ENCODE measurements around the gene UCKL1. TPM values are rescaled to one million over a fixed set of nuclear protein-coding genes. Genes with fewer than 3 reads are reported as not detected.
"Not testable (repeated sequence)": the region's sequence is repeated elsewhere in the genome, so short reads cannot be mapped to it uniquely, and the experiment has no call there.

Gene UCKL1
- polyA plus RNA-seq (2012; ENCODE audit: insufficient read depth, insufficient read length): 60.8 TPM

DNA sequence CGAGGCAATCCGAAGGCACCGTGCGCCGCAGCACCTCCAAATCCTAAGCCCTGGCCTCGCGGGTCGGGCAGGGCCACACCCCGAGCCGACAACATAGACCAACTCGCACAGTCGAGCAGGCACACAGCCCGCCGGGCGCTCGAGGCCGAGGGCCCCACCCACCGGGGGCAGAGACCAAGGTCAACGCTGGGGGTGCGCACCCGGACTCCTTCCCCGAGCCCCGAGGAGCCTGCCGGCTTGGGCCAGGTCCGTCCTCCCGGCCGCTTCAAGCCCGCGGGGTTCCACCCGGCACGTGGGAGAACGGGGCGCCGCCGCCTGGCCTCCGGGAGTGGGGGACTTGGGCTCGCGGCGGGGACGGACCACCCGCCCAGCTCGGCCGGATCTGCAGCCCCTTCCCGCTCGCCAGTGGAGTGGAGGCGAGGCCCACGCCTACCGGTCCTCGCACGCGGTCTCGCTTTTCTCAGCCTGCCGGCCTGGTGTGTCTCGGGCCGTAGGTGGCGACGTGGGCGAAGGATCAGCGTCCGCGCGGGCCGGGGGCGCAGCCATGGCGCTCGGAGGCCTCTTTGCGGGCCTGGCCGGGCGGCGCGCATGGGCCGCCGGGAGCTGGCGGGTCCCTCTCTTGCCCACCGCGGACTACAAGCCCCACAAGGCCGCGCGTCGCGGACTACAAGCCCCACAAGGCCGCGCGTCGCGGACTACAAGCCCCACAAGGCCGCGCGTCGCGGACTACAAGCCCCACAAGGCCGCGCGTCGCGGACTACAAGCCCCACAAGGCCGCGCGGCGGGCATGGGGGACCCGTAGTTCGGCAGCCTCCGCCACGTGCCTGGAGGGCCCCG, at the start of gene UCKL1:
UCKL1 (minus strand) TSS at position 590 of the 837 bp plus-strand sequence; CDS start at position 546, 44 bp downstream.
- peak; percentile 87 for DNase-seq (ENCODE audit: low read depth, low spot score)
- H3K4me3 ChIP-seq (ENCODE audit: low read length): peak within 1 kb of the TSS; percentile 78

- DNase-seq (ENCODE audit: low read depth, low spot score): no peak
Measured at GRCh38 chr20:64005394-64005793, 49.2 kb upstream of the UCKL1 start.

DNA sequence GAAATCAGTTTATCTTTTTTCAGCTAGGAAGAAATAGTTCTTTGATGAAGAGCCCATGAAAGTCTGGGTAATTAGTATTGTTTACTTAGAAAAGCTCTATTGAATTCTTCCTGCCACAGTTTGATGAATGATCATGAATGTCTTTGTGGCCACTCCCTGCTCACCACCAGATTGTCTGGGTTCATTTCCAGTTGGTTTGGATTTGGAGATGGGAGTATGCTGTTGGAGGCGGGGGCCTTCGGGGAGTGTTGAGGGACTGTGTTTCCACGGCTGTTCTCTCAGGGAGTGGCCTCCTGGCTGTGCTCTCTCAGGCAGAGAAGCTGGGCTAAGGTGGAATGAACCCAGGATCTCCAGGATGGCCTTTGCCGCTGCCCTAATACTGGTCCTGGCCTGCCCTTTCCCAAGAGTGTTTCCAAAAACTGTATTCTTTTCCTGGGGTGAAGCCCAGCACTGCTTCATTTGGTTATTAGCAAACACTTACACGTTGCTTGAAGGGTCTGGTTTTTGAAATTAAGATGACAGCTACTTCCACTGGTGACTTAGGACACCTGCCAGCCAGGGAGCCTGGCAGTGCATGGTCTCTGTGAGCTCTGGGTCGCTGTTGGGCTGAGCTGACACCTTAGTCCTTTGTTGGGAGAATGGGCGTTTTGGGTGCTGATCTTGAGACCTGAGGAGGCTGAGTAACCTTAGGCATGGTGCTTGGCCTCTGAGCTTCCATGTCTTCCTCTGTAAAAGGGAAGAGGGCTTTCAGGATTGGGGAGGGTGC, 47.9 kb upstream of the UCKL1 start:
- no peak overlapping the region for H3K4me3 ChIP-seq (ENCODE audit: low read length)
- no peak for DNase-seq (ENCODE audit: low read depth, low spot score)

More at GRCh38 chr20:64005394-64005793, 49.2 kb upstream of the UCKL1 start:
- no peak overlapping the region for H3K4me3 ChIP-seq (ENCODE audit: low read length)

- no peak overlapping the region for H3K4me3 ChIP-seq (ENCODE audit: low read length)
- no peak for DNase-seq (ENCODE audit: low read depth, low spot score)
Measured at GRCh38 chr20:64001607-64002011, 45.4 kb upstream of the UCKL1 start.

GRCh38 chr20:64000906-64001305, 44.7 kb upstream of the UCKL1 start:
- no peak overlapping the region for H3K4me3 ChIP-seq (ENCODE audit: low read length)
- DNase-seq (ENCODE audit: low read depth, low spot score): no peak

GRCh38 chr20:63982937-63983336, 26.7 kb upstream of the UCKL1 start:
- no peak for DNase-seq (ENCODE audit: low read depth, low spot score)
- H3K4me3 ChIP-seq (ENCODE audit: low read length): no peak overlapping the region

GRCh38 chr20:63980806-63981728, 24.9 kb upstream of the UCKL1 start, which contains the start of gene PRPF6:
Gene PRPF6, plus strand, starts transcription at chr20:63981132. Its CDS starts 114 bp downstream, at chr20:63981246.
- peak; percentile 94 for DNase-seq (ENCODE audit: low read depth, low spot score)
- peak within 1 kb of the TSS; percentile 96 for H3K4me3 ChIP-seq (ENCODE audit: low read length)

GRCh38 chr20:63980317-63980805, 24.1 kb upstream of the UCKL1 start:
- peak overlapping the region; percentile 96 for H3K4me3 ChIP-seq (ENCODE audit: low read length)
- DNase-seq (ENCODE audit: low read depth, low spot score): no peak

DNA sequence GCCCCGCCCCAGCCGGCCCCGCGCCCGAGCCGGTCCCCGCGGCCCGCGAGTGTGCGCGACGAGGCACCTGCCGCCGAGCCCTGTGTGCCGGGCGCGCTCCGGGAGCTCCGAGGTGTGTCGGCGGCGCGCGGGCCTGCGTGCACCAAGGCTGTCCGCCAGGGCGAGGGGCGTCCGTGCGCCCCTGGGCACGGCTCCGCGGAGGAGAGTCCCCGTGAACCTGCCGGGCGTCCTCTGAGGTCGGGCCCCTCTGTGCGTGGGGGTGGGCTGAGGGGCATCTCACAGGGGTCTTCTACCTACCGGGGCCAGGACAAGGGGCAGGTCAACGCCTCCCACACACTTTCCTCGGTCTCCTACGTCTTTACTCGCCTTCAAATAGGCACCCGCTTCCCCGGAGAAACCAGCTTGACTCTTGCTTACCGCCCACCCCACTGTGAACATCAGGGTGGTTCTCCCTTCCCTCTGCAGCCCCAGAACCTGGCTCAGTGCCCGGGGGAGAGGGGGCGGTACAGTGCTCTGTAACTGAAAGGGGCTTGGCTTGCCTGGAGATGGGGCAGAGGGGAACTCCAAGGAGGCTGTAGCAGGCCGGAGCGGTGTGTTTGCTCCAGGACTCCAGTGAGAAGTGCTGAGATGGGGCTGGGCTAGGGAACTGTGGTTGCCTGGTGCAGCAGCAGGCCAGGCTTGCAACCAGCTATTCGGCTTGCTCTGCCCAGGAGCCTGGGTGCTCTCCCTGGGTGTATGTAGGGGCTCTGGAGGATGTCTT, 23.5 kb upstream of the UCKL1 start, which contains the start of gene SAMD10:
SAMD10 (minus strand) TSS at position 86 of the 760 bp plus-strand sequence. CDS start 175 bp downstream, outside the sequence.
- DNase-seq (ENCODE audit: low read depth, low spot score): peak; percentile 64
- peak within 1 kb of the TSS; percentile 96 for H3K4me3 ChIP-seq (ENCODE audit: low read length)

GRCh38 chr20:63979229-63979556, 23.0 kb upstream of the UCKL1 start:
- H3K4me3 ChIP-seq (ENCODE audit: low read length): peak overlapping the region; percentile 96
- DNase-seq (ENCODE audit: low read depth, low spot score): no peak

DNA sequence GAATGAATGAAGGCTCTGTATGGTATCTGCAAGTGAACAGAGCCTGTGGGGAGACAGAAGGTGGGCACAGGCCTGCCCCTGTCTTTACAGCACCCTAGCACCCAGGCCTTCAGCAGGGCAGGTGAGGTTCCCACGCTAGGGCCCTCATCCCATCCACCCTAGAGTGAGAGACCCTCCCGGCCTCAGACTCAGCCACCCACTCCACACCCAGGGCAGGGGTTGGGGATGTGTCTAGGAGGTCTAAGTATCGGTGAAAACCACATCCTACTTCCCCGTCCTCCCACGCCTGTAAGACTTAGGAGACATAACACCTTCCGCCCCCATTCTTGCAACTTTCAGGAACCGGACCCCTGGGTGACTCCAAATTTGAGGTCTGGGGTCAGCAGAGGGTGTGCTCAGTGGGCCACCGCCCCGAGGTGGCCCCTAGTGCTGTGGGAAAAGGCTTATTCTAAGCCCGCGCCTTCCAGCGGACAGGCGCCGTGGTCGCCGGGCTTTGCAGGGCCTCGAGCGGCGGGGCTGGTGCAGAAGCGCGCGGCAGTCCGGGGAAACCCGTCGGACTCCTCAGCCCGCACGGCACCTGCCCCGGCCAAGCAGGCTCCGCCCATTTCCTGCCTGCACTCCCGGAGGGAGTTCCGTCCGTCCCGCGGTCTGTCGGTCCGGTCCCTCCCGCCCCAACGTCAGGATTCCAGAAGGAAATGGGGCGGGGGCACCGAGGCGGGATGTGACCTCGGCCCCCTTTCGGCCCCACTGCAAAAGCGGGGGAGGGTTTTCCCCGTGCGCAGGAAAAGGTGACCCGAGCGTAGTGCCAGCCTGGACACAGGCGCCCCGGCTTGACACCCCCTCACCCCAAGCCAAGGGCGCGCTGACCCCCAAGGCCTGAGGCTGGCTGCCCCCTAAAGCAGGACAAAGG, 22.4 kb upstream of the UCKL1 start:
- peak overlapping the region; percentile 96 for H3K4me3 ChIP-seq (ENCODE audit: low read length)
- DNase-seq (ENCODE audit: low read depth, low spot score): peak; percentile 53

DNA sequence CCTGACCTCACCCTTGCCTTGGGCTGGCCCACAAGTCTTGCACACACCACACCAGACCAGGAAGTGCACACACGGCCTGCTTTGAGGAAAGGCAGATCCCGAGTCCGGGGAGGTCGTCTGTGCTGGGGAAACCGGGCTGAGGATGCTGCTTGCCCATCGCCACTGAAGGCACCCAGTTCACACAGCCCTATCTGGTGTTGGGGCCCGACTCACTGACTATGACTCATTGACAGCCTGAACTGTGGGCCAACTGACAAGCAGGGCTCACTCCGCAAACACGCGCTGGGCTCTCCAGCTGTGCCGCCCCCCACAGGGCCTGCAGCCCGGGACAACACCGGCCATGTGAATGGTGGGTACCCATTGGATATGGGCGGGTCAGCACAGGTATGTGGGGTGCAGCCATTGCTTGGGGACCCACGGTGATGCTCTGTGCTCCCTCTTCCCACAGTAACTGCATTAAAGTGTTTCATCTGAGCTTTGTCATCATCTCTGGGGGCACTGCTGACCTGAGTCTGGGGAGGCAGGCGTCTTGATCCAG, 21.6 kb upstream of the UCKL1 start:
- H3K4me3 ChIP-seq (ENCODE audit: low read length): peak overlapping the region; percentile 96
- no peak for DNase-seq (ENCODE audit: low read depth, low spot score)

DNA sequence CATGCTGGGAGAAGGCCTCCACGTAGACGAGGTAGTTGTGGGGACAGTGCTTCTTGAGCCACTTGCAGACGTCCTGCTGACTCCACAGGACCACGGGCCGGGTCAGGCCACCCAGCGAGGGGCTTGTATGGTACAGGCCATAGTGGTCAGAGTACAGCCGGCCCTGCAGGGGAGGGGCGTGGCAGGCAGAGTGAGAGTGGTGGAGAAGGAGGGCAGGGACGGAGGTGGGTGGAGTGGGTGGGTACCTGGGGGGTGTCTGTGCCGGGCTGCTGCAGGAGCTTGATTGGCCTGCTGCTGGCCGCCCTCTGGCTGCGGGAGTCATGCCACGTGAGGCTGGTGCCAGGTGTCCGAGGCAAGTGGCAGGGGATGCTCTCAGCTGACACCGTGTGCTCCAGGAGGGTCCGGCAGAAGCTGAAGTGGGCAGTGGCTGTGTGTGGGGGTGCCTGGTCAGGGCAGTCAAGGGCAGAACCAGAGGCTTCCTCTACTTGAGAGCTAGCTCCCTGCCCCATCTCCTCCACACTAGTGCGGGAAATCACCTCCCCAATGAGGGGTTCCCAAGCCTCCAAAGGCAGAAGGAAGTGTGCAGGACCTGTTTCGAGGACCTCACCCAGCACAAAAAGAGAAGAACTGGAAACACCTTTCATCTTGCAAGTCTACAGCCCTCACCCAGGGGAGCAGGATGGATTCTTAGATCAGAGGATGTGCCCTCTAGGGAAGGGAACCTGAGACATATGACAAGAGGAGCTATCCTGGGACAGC, 20.9 kb upstream of the UCKL1 start:
- H3K4me3 ChIP-seq (ENCODE audit: low read length): no peak overlapping the region
- no peak for DNase-seq (ENCODE audit: low read depth, low spot score)

- DNase-seq (ENCODE audit: low read depth, low spot score); H3K4me3 ChIP-seq (ENCODE audit: low read length): not testable (repeated sequence)
Measured at GRCh38 chr20:63976511-63976910, 20.3 kb upstream of the UCKL1 start.

DNA sequence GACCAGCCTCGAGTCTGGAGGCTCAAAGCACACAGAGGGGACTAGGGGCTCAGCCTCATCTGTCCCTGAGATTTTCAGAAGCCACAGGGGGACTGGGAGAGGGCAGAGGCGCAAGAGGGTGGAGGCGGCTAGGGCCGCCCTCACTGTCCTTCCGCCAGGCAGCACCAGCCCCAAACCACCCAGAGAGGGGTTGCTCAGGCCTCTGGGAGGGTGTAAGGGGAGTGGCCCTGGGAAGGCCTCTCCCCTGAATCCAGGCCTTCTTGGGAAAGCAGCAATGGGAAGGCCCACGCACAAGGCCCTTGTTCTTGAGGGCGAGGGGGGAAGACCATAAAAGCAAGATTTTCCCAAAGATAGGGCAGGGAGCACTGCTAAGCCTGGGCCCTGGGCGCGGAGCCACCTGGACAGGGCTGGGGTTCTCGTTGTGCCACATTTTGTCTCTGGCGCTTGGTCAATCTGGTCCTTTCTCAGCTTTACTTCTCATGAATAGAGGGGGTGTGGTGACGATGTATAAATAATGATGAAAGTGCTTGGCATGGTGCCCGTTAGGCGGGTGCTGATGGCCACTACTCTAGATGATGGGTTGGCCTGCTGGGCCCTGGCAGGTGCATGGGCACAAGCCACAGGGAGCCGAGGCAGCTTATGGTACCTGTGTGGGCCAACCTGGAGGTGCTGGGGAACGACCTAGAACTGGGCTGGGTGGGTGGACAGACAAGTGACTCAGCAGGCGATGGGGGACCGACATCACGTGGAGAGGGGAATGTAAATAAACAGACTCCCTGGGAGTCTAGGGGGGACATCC, 18.4 kb upstream of the UCKL1 start:
- H3K4me3 ChIP-seq (ENCODE audit: low read length): no peak overlapping the region
- no peak for DNase-seq (ENCODE audit: low read depth, low spot score)
